AG09319 (cell line): ENCODE data around the gene BBS7.

Source experiments
- DNase-seq: peaks from one replicate; pipeline ENCODE4 v3.0.0-alpha.2; 2010; ENCODE audit warnings: low read depth; ENCODE audit errors: extremely low read depth
- TF ChIP-seq, protein P1 (sequence below): IDR thresholded peaks from 2 replicates; pipeline ENCODE4 v1.5.1; 2011; ENCODE audit warnings: low read depth, mild to moderate bottlenecking, inconsistent platforms, low read length, moderate library complexity

BBS7 gene

DNA sequence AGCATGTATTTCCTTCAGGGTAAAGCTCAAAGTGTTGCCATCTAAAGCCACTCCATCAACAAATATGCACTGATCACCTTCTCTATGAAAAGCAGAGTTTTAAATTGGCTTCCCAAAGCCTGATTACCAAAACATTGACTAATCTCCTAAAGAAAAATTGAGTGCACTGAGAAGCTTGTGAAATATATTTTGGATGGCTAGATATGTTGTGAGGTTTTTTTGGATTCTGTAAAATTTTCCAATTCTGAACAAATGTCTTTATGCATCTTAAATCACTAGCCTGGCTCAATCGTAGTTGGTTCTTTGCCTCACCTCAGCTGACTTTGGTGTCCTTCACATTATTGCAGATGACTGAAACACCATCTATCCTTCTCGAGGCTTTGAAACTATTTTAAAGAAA, 84.1 kb downstream of the BBS7 start:
- TF ChIP-seq, protein P1, sequence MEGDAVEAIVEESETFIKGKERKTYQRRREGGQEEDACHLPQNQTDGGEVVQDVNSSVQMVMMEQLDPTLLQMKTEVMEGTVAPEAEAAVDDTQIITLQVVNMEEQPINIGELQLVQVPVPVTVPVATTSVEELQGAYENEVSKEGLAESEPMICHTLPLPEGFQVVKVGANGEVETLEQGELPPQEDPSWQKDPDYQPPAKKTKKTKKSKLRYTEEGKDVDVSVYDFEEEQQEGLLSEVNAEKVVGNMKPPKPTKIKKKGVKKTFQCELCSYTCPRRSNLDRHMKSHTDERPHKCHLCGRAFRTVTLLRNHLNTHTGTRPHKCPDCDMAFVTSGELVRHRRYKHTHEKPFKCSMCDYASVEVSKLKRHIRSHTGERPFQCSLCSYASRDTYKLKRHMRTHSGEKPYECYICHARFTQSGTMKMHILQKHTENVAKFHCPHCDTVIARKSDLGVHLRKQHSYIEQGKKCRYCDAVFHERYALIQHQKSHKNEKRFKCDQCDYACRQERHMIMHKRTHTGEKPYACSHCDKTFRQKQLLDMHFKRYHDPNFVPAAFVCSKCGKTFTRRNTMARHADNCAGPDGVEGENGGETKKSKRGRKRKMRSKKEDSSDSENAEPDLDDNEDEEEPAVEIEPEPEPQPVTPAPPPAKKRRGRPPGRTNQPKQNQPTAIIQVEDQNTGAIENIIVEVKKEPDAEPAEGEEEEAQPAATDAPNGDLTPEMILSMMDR = no peak
- DNase-seq = no peak

GRCh38 chr4:121785479-121785878, 84.8 kb downstream of the BBS7 start:
- no peak for DNase-seq
- TF ChIP-seq, protein P1 = no peak

DNA sequence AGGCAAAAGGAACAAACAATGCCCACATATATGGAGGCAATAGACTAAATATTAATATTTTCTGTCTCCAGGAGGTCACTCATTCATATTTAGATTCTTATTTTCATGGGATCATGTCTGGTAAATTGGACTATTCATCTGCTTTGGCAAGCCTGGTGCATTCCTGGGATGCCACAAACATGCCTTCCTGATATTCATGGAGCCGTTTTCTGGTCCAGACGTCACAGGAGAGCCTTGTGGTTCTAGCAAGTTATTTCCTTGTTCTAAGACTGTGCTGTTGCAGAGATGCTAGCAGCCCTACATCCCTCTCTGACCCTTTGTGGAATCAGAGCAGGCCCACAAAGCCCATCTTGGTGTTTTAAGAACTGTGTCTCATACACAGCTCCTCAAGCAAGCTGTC, 85.3 kb downstream of the BBS7 start:
- TF ChIP-seq, protein P1 = no peak
- peak; percentile 77 for DNase-seq

DNA sequence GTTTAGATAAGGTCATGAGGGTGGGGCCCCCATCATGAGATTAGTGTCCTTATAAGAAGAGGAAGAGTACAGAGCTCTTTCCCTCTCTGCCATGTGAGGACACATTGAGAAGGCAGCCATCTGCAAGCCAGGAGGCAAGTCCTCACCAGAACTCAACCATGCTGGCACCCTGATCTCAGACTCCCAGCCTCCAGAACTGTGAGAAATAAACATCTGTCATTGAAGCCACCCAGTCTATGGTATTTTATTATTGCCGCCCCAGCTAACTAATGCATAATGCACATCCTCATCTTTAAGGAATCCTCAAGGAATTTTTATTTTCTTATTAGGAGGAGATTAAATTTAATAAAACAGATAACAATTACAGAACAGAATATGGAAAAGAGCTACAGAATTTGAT, 85.9 kb downstream of the BBS7 start:
- DNase-seq = no peak
- TF ChIP-seq, protein P1 = no peak

- TF ChIP-seq, protein P1 = no peak
- no peak for DNase-seq
Observed at GRCh38 chr4:121783210-121783609, 87.1 kb downstream of the BBS7 start.

DNA sequence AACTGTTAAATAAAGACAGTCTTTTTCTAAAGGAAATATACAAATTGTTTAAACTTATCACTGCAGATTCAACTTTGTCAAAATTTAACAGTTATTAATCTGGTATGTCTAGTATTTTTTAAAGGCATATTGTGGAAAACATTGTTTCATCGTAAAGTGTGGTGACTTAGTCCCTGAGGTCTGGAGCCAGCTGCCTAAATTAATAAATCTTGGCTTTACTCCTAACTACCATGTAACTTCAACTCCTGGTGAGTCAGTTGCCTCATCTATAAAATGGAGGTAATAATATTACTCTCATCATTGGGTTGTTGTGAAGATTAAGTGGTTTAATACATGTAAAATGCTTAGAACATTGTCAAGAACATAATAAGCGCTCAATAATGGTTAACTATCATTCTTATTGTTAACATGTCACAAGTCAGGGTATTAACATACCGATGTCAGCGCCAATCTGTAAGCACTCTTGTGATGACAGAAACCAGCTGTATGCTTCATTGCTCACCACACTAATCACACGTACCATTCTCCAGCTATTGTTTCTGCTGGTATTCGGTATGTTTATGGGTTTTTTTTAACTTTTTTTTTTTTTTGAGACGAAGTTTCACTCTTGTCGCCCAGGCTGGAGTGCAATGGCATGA, 91.2 kb downstream of the BBS7 start:
- TF ChIP-seq, protein P1 = no peak
- no peak for DNase-seq

DNA sequence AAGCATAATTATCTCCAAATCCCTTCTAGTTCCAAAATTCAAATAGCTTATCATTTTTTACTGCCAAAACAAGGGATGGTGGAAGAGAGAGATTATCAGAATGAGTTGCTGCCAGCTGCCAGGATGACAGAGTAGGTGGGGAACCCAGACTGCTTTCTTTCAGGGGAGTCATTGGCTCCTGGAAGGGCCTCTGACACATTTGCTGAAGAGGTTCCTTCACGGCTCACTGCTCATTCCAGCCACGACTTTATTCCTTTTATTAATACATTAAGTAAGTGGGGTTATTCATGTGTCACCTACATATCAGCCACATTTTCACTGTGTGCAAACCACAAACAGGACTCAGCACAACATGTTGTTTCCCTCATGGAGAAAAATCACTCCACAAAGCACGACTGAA, 92.6 kb downstream of the BBS7 start:
- TF ChIP-seq, protein P1 = no peak
- no peak for DNase-seq
